GM12878 (cell line): ENCODE data around the gene DEF6. TPM values are rescaled to one million over a fixed set of nuclear protein-coding genes. Genes with fewer than 3 reads are reported as not detected.

Experiments used
- BCL3 ChIP-seq: IDR thresholded peaks from 2 replicates; pipeline ENCODE4 v1.6.1; 2011; ENCODE audit warnings: borderline replicate concordance, low read depth, mild to moderate bottlenecking, moderate library complexity, low read length; ENCODE audit not compliant: insufficient read depth, poor library complexity, severe bottlenecking
- BHLHE40 ChIP-seq, 2 experiments: fragments of 450-650 bp in 1 of 2; IDR thresholded peaks; 2 replicates each; pipeline ENCODE4 v1.6.1; 2011 to 2017; ENCODE audit warnings: low read depth in 2 of 2, borderline replicate concordance in 1 of 2, improper control_type of control experiment in 1 of 2, low read length in 1 of 2, mild to moderate bottlenecking in 1 of 2
- BMI1 ChIP-seq: fragments of 450-650 bp; IDR thresholded peaks from 2 replicates; pipeline ENCODE4 v1.6.1; 2016; ENCODE audit warnings: mild to moderate bottlenecking, moderate library complexity, borderline replicate concordance
- CEBPB ChIP-seq, 2 experiments: fragments of 150-350 bp in 1 of 2; IDR thresholded peaks; 2 replicates each; pipeline ENCODE4 v1.6.1; 2012 to 2014; ENCODE audit warnings: low read depth in 2 of 2, low read length in 2 of 2, borderline replicate concordance in 1 of 2, inconsistent platforms in 1 of 2
- CHD4 ChIP-seq: fragments of 200-600 bp; sonication (generic); IDR thresholded peaks from 2 replicates; pipeline ENCODE4 v1.6.1; 2016; ENCODE audit warnings: mild to moderate bottlenecking
- GATAD2B ChIP-seq: fragments of 450-650 bp; conservative IDR thresholded peaks from 2 replicates; pipeline ENCODE4 v1.6.1; 2017; ENCODE audit warnings: low read depth, mild to moderate bottlenecking, moderate library complexity
- IKZF1 ChIP-seq: fragments of 450-650 bp; conservative IDR thresholded peaks from 2 replicates; pipeline ENCODE4 v1.6.1; 2017; ENCODE audit warnings: antibody characterized with exemption, mild to moderate bottlenecking
- MYB ChIP-seq: fragments of 150-350 bp; IDR thresholded peaks from 2 replicates; pipeline ENCODE4 v1.6.1; 2014; ENCODE audit warnings: mild to moderate bottlenecking, low read depth, low read length, borderline replicate concordance
- NFXL1 ChIP-seq: fragments of 450-650 bp; IDR thresholded peaks from 2 replicates; pipeline ENCODE4 v1.6.1; 2017; ENCODE audit warnings: antibody characterized with exemption, mild to moderate bottlenecking, borderline replicate concordance
- PAX8 ChIP-seq: fragments of 450-650 bp; IDR thresholded peaks from 2 replicates; pipeline ENCODE4 v1.6.1; 2017; ENCODE audit warnings: mild to moderate bottlenecking, moderate library complexity
- RB1 ChIP-seq: fragments of 450-650 bp; formaldehyde crosslinking; IDR thresholded peaks from 2 replicates; pipeline ENCODE4 v1.6.1; 2017; ENCODE audit warnings: mild to moderate bottlenecking, borderline replicate concordance
- SPI1 ChIP-seq: IDR thresholded peaks from 2 replicates; pipeline ENCODE4 v1.6.1; 2011; ENCODE audit warnings: low read depth, mild to moderate bottlenecking, low read length, moderate library complexity, borderline replicate concordance; ENCODE audit not compliant: insufficient read depth
- SUPT20H ChIP-seq: IDR thresholded peaks from 2 replicates; pipeline ENCODE4 v1.6.1; 2011; ENCODE audit warnings: low read depth, mild to moderate bottlenecking, low read length, moderate library complexity, borderline replicate concordance; ENCODE audit not compliant: control insufficient read depth
- TCF12 ChIP-seq: IDR thresholded peaks from 2 replicates; pipeline ENCODE4 v1.6.1; 2011; ENCODE audit warnings: low read depth, mild to moderate bottlenecking, low read length
- TCF3 ChIP-seq: IDR thresholded peaks from 2 replicates; pipeline ENCODE4 v1.6.1; 2012; ENCODE audit warnings: low read depth, mild to moderate bottlenecking, low read length, borderline replicate concordance; ENCODE audit not compliant: insufficient read depth
- YY1 ChIP-seq: IDR thresholded peaks from 2 replicates; pipeline ENCODE4 v1.6.1; 2011; ENCODE audit warnings: low read depth, mild to moderate bottlenecking, low read length
- ZNF207 ChIP-seq: fragments of 450-650 bp; IDR thresholded peaks from 2 replicates; pipeline ENCODE4 v1.6.1; 2014; ENCODE audit warnings: antibody characterized with exemption, mild to moderate bottlenecking, borderline replicate concordance
- ZNF274 ChIP-seq: IDR thresholded peaks from one replicate; pipeline ENCODE4 v1.8.0; 2011; ENCODE audit not compliant: insufficient read length, insufficient read depth
- polyA plus RNA-seq, 11 experiments: library from polyadenylated mRNA; depleted of rRNA in 4 of 11; unstranded in 6 of 11; stranded (reverse) in 5 of 11; fragments of >200 nt; fragmentation: Nextera tagmentation in 4 of 11; fragmentation: Illumina TruSeq in 1 of 11; extraction: Ambion mirVana in 4 of 11; extraction: Trizol in 1 of 11; gene quantifications; 1 replicate in 1 of 11; 2 replicates in 10 of 11; pipeline versions ENCODE4 v1.2.1 to v1.2.3, GENCODE V29; 2011 to 2016; ENCODE audit warnings: inconsistent platforms in 2 of 11, missing spikeins in 2 of 11, low read depth in 1 of 11
- total RNA-seq, 4 experiments: library from RNA; depleted of rRNA in 3 of 4; stranded (reverse); fragments of >200 nt in 3 of 4; fragmentation: Illumina TruSeq in 1 of 4; extraction: Trizol in 1 of 4; gene quantifications; 2 replicates each; pipeline versions ENCODE4 v1.2.1 to v1.2.3, GENCODE V29; 2013 to 2021
- TF ChIP-seq, protein P1 (sequence below): fragments of 450-650 bp; formaldehyde crosslinking; IDR thresholded peaks from 2 replicates; pipeline ENCODE4 v1.5.0; 2022; ENCODE audit warnings: mild to moderate bottlenecking, missing genetic modification characterization
- TF ChIP-seq, protein P2 (sequence below), 3 experiments: IDR thresholded peaks in 2 of 3; conservative IDR thresholded peaks in 1 of 3; 2 replicates each; pipeline ENCODE4 v1.5.1; 2011; ENCODE audit warnings: low read depth in 3 of 3, low read length in 3 of 3, mild to moderate bottlenecking in 3 of 3, control low read depth in 2 of 3, moderate library complexity in 2 of 3, inconsistent platforms in 1 of 3, mixed read lengths in 1 of 3; ENCODE audit not compliant: control insufficient read depth in 2 of 3, insufficient read depth in 1 of 3; ENCODE audit errors: extremely low read depth in 1 of 3
- TF ChIP-seq, protein P3 (sequence below): IDR thresholded peaks from 2 replicates; pipeline ENCODE4 v1.6.1; 2011; ENCODE audit warnings: low read depth, mild to moderate bottlenecking, low read length, moderate library complexity, borderline replicate concordance; ENCODE audit errors: extremely low read depth

The DEF6 gene
- total and polyA plus RNA-seq, 10 of the 15 experiments (the other 5 are each of a cell fraction or from before 2014, with no cell fraction given): 3.3 to 69.5 (median 48.8) TPM

GRCh38 chr6:35297601-35298481 lies at the start of gene DEF6 (continued):
- peak; percentile 88 for TF ChIP-seq GATAD2B
- no peak for TF ChIP-seq NFXL1
- no peak for TF ChIP-seq PAX8
- TF ChIP-seq IKZF1: peak; percentile 73
- TF ChIP-seq SPI1: peak; percentile 49; the same call in 1 of the 2 replicates
- TF ChIP-seq RB1: peak; percentile 71; the same call in 1 of the 2 replicates
- TF ChIP-seq, protein P1, sequence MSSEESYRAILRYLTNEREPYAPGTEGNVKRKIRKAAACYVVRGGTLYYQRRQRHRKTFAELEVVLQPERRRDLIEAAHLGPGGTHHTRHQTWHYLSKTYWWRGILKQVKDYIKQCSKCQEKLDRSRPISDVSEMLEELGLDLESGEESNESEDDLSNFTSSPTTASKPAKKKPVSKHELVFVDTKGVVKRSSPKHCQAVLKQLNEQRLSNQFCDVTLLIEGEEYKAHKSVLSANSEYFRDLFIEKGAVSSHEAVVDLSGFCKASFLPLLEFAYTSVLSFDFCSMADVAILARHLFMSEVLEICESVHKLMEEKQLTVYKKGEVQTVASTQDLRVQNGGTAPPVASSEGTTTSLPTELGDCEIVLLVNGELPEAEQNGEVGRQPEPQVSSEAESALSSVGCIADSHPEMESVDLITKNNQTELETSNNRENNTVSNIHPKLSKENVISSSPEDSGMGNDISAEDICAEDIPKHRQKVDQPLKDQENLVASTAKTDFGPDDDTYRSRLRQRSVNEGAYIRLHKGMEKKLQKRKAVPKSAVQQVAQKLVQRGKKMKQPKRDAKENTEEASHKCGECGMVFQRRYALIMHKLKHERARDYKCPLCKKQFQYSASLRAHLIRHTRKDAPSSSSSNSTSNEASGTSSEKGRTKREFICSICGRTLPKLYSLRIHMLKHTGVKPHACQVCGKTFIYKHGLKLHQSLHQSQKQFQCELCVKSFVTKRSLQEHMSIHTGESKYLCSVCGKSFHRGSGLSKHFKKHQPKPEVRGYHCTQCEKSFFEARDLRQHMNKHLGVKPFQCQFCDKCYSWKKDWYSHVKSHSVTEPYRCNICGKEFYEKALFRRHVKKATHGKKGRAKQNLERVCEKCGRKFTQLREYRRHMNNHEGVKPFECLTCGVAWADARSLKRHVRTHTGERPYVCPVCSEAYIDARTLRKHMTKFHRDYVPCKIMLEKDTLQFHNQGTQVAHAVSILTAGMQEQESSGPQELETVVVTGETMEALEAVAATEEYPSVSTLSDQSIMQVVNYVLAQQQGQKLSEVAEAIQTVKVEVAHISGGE: no peak
- no peak for TF ChIP-seq CHD4
- peak; percentile 74; the same call in 1 of the 2 replicates for TF ChIP-seq ZNF207
- TF ChIP-seq CEBPB (IDR thresholded peaks at IDR 0.05; ENCODE audit: borderline replicate concordance in 1 of 2, low read depth in 2 of 2, low read length in 2 of 2): no peak; a peak in 1 of 4 replicates
- TF ChIP-seq TCF3: peak; percentile 79
- TF ChIP-seq SUPT20H: no peak
- no peak for TF ChIP-seq ZNF274
- TF ChIP-seq YY1: peak; percentile 84
- peak; percentile 64; the same call in 1 of the 2 replicates for TF ChIP-seq MYB
- TF ChIP-seq, protein P2, sequence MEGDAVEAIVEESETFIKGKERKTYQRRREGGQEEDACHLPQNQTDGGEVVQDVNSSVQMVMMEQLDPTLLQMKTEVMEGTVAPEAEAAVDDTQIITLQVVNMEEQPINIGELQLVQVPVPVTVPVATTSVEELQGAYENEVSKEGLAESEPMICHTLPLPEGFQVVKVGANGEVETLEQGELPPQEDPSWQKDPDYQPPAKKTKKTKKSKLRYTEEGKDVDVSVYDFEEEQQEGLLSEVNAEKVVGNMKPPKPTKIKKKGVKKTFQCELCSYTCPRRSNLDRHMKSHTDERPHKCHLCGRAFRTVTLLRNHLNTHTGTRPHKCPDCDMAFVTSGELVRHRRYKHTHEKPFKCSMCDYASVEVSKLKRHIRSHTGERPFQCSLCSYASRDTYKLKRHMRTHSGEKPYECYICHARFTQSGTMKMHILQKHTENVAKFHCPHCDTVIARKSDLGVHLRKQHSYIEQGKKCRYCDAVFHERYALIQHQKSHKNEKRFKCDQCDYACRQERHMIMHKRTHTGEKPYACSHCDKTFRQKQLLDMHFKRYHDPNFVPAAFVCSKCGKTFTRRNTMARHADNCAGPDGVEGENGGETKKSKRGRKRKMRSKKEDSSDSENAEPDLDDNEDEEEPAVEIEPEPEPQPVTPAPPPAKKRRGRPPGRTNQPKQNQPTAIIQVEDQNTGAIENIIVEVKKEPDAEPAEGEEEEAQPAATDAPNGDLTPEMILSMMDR (IDR thresholded peaks at IDR 0.05 in 2 of 3, conservative IDR thresholded peaks at IDR 0.05 in 1 of 3; ENCODE audit: control insufficient read depth in 2 of 3, extremely low read depth in 1 of 3, insufficient read depth in 1 of 3, low read depth in 3 of 3, low read length in 3 of 3): peak; percentile 92 to 99 (median 97); a peak in 5 of 6 replicates
- TF ChIP-seq BMI1: no peak
- TF ChIP-seq BHLHE40 (IDR thresholded peaks at IDR 0.05; ENCODE audit: borderline replicate concordance in 1 of 2, low read depth in 2 of 2, low read length in 1 of 2): peak; percentile 62 to 68; a peak in 3 of 4 replicates
- TF ChIP-seq, protein P3, sequence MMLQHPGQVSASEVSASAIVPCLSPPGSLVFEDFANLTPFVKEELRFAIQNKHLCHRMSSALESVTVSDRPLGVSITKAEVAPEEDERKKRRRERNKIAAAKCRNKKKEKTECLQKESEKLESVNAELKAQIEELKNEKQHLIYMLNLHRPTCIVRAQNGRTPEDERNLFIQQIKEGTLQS: no peak
- TF ChIP-seq BCL3: peak; percentile 26
- TF ChIP-seq TCF12: peak; percentile 80
